ENCODE measurements around the gene COPZ2. TPM values are rescaled to one million over a fixed set of nuclear protein-coding genes. Genes with fewer than 3 reads are reported as not detected.

COPZ2 gene
- total and polyA plus RNA-seq, 2 donors (not counting 1 experiment from before 2014, with no cell fraction given): 1.0 to 2.3 TPM

GRCh38 chr17:47982091-47982617 is 55.4 kb downstream of the COPZ2 start:
- H3K4me2 ChIP-seq (replicated peaks; ENCODE audit: low read depth, low read length, poor library complexity, severe bottlenecking): no peak overlapping the region
- no peaks in the 10 kb centered on the region for H3K9me3 ChIP-seq (ENCODE audit: control extremely low read depth in 1 of 3, control insufficient read depth in 2 of 3, insufficient read depth in 1 of 3, low read length in 2 of 3)
- no peaks in the 10 kb centered on the region for H3K4me1 ChIP-seq (ENCODE audit: control insufficient read depth in 2 of 2, insufficient read depth in 2 of 2, low read length in 2 of 2)
- peaks cover 2 to 58% of the 10 kb centered on the region in 2 experiments for H3K36me3 ChIP-seq (replicated peaks in 1 of 2; ENCODE audit: control extremely low read depth in 1 of 2, control insufficient read depth in 1 of 2, extremely low read depth in 1 of 2, insufficient read depth in 2 of 2, low read length in 1 of 2)
- ChIA-PET POLR2A (interaction anchor here (0.6 kb wide), 1 partner anchor 30 kb away, joined by 8 read pairs; no protein-coding TSS in a partner anchor), CTCF (no interaction called here)
- intact Hi-C loops (cut with micrococcal nuclease): no loop called here
- 84% methylated on average over 4 of the region's 14 CpGs for WGBS (ENCODE audit: insufficient coverage)
- no peak overlapping the region for H3K4me3 ChIP-seq (ENCODE audit: control extremely low read depth in 1 of 5, extremely low read depth in 1 of 5, insufficient read depth in 1 of 5, low read depth in 2 of 5, low read length in 4 of 5)
- H3K27me3 ChIP-seq (replicated peaks in 1 of 4; ENCODE audit: control extremely low read depth in 1 of 4, control insufficient read depth in 3 of 4, insufficient read depth in 4 of 4, low read length in 3 of 4): no peaks in the 10 kb centered on the region
- no peaks in the 10 kb centered on the region for H4K20me1 ChIP-seq (ENCODE audit: control insufficient read depth, insufficient read depth, low read length, poor library complexity, severe bottlenecking)
- no peak overlapping the region for H3K27ac ChIP-seq (ENCODE audit: low read length in 2 of 2)
- H3K9ac ChIP-seq (ENCODE audit: low read length): no peak overlapping the region
- no peaks in the 10 kb centered on the region for H3K79me2 ChIP-seq (ENCODE audit: control insufficient read depth, insufficient read depth, low read length)
- no peak overlapping the region for H3K27ac Mint-ChIP-seq
- no peaks in the 10 kb centered on the region for H3K9me3 Mint-ChIP-seq (ENCODE audit: insufficient read depth)
- ATAC-seq (ENCODE audit: low read depth) (no peak), DNase-seq (no peak)
- H3K4me1 Mint-ChIP-seq: no peaks in the 10 kb centered on the region
- no peak overlapping the region for H2AFZ ChIP-seq (ENCODE audit: insufficient read depth, low read depth, low read length, poor library complexity, severe bottlenecking)
- TF ChIP-seq EZH2 (IDR thresholded peaks at IDR 0.05; ENCODE audit: borderline replicate concordance, insufficient read depth, low read depth, low read length, poor library complexity, severe bottlenecking): no peak
- TF ChIP-seq, protein P1, sequence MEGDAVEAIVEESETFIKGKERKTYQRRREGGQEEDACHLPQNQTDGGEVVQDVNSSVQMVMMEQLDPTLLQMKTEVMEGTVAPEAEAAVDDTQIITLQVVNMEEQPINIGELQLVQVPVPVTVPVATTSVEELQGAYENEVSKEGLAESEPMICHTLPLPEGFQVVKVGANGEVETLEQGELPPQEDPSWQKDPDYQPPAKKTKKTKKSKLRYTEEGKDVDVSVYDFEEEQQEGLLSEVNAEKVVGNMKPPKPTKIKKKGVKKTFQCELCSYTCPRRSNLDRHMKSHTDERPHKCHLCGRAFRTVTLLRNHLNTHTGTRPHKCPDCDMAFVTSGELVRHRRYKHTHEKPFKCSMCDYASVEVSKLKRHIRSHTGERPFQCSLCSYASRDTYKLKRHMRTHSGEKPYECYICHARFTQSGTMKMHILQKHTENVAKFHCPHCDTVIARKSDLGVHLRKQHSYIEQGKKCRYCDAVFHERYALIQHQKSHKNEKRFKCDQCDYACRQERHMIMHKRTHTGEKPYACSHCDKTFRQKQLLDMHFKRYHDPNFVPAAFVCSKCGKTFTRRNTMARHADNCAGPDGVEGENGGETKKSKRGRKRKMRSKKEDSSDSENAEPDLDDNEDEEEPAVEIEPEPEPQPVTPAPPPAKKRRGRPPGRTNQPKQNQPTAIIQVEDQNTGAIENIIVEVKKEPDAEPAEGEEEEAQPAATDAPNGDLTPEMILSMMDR (IDR thresholded peaks at IDR 0.05): no peak
- no peak overlapping the region for H3K4me3 Mint-ChIP-seq
- H3K27me3 Mint-ChIP-seq: no peaks in the 10 kb centered on the region

GRCh38 chr17:47981462-47981861 is 56.1 kb downstream of the COPZ2 start:
- no peak for ATAC-seq (ENCODE audit: low read depth)
- no peak overlapping the region for H3K4me3 Mint-ChIP-seq
- CTCF ChIA-PET: interaction anchor here (1.2 to 1.4 kb wide), 3 partner anchors 32 to 99 kb away, joined by 3 to 4 read pairs (median 3); no protein-coding TSS in a partner anchor
- Histone ChIP-seq H3K4me3 (ENCODE audit: control extremely low read depth in 1 of 5, extremely low read depth in 1 of 5, insufficient read depth in 1 of 5, low read depth in 2 of 5, low read length in 4 of 5) (no peak overlapping the region), H3K79me2 (ENCODE audit: control insufficient read depth, insufficient read depth, low read length) (no peaks in the 10 kb centered on the region), H3K9ac (ENCODE audit: low read length) (no peak overlapping the region), H3K27ac (ENCODE audit: low read length in 2 of 2) (no peak overlapping the region), H2AFZ (ENCODE audit: insufficient read depth, low read depth, low read length, poor library complexity, severe bottlenecking) (no peak overlapping the region), H3K27me3 (replicated peaks in 1 of 4; ENCODE audit: control extremely low read depth in 1 of 4, control insufficient read depth in 3 of 4, insufficient read depth in 4 of 4, low read length in 3 of 4) (no peaks in the 10 kb centered on the region), H4K20me1 (ENCODE audit: control insufficient read depth, insufficient read depth, low read length, poor library complexity, severe bottlenecking) (no peaks in the 10 kb centered on the region), H3K4me2 (replicated peaks; ENCODE audit: low read depth, low read length, poor library complexity, severe bottlenecking) (no peak overlapping the region), H3K4me1 (ENCODE audit: control insufficient read depth in 2 of 2, insufficient read depth in 2 of 2, low read length in 2 of 2) (no peaks in the 10 kb centered on the region), H3K9me3 (ENCODE audit: control extremely low read depth in 1 of 3, control insufficient read depth in 2 of 3, insufficient read depth in 1 of 3, low read length in 2 of 3) (no peaks in the 10 kb centered on the region), H3K36me3 (replicated peaks in 1 of 2; ENCODE audit: control extremely low read depth in 1 of 2, control insufficient read depth in 1 of 2, extremely low read depth in 1 of 2, insufficient read depth in 2 of 2, low read length in 1 of 2) (peaks cover 2 to 62% of the 10 kb centered on the region in 2 experiments)
- DNase-seq: no peak
- H3K4me1 Mint-ChIP-seq: no peaks in the 10 kb centered on the region
- H3K27me3 Mint-ChIP-seq: no peaks in the 10 kb centered on the region
- H3K9me3 Mint-ChIP-seq (ENCODE audit: insufficient read depth): no peaks in the 10 kb centered on the region
- no peak for TF ChIP-seq EZH2 (IDR thresholded peaks at IDR 0.05; ENCODE audit: borderline replicate concordance, insufficient read depth, low read depth, low read length, poor library complexity, severe bottlenecking)
- TF ChIP-seq, protein P1 (IDR thresholded peaks at IDR 0.05): no peak
- 33% methylated on average over 8 of the region's 9 CpGs for WGBS (ENCODE audit: insufficient coverage)
- no peak overlapping the region for H3K27ac Mint-ChIP-seq
- intact Hi-C loops (cut with micrococcal nuclease): no loop called here
- POLR2A ChIA-PET: interaction anchor here (0.7 kb wide), 1 partner anchor 25 kb away, joined by 3 read pairs; no protein-coding TSS in a partner anchor
